Astrocyte of the hippocampus (primary cell): ENCODE data around the gene STK4.
"Not testable (repeated sequence)": the region's sequence is repeated elsewhere in the genome, so short reads cannot be mapped to it uniquely, and the experiment has no call there.

Source experiments
- DNase-seq: peaks from one replicate; pipeline ENCODE4 v3.0.0; 2011; ENCODE audit warnings: low read depth, low spot score

The STK4 gene

DNA sequence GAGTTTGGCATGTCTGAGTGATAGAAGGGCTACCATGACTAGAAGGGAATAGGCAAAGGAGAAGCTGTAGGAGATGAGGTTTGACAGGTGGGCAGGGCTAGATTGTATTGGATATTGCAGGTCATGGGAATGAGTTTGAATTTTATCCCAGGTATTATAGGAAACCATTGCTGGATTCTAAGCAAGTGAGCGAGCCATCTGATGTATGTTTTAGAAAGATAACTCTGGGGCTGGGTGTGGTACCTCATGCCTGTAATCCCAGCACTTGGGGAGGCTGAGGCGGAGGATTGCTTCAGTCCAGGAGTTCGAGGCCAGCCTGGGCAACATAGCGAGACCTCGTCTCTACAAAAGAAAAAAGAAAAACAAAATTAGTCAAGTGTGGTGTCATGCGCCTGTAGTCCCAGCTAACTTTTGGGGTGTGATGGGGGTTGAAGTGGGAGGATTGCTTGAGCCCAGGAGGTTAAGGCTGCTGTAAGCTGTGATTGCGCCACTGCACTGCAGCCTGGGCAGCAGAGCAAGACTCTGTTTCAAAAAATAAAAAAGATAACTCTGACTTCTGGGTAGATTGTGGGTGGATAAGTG lies 16.9 kb downstream of the STK4 start:
- no peak for DNase-seq

- no peak for DNase-seq
Measured at GRCh38 chr20:44988631-44989171, 22.4 kb downstream of the STK4 start.

GRCh38 chr20:44990425-44990824 lies 24.1 kb downstream of the STK4 start:
- peak; percentile 2 for DNase-seq

- no peak for DNase-seq
Measured at GRCh38 chr20:44990957-44991356, 24.6 kb downstream of the STK4 start.

- no peak for DNase-seq
Measured at GRCh38 chr20:44993343-44993742, 27.0 kb downstream of the STK4 start.

GRCh38 chr20:44997171-44997570 lies 30.9 kb downstream of the STK4 start:
- DNase-seq: no peak

DNA sequence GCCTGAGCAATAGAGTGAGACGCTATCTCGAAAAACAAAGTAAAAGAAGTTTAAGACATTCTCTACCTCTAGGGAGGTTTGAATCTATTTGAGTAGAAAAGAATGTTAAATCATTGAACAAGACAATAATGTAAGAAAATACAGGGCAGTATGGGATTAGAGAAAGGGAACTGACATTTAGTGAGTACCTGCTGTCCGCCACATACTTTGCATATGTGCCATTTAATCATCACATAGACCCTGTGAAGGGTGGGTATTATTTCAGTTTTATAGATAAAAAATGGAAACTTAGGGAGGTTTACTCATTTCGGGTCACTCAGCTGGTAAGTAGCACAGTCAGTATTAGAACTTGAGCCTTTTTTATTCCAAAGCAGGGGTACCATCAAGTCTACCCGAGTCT lies 31.4 kb downstream of the STK4 start:
- no peak for DNase-seq

DNA sequence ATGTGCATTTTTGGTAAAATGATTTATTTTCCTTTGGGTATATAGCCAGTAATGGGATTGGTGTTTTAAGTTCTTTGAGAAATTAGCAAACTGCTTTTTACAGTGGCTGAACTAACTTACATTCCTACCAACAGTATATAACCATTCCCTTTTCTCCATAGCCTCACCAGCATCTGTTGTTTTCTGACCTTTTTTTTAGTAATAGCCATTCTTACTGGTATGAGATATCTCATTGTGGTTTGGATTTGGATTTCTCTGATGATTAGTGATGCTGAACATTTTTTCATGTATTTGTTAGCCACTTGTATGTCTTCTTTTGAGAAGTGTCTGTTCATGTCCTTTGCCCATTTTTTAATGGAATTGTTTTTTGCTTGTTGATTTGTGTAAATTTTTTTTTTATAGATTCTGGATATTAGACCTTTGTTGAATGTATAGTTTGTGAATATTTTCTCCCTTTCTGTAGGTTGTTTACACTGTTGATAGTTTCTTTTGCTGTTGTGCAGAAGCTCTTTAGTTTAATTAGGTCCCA lies 42.3 kb downstream of the STK4 start:
- DNase-seq: no peak

- DNase-seq: no peak
Measured at GRCh38 chr20:45010399-45010828, 44.1 kb downstream of the STK4 start.

GRCh38 chr20:45011108-45011526 lies 44.8 kb downstream of the STK4 start:
- DNase-seq: peak; percentile 83

DNA sequence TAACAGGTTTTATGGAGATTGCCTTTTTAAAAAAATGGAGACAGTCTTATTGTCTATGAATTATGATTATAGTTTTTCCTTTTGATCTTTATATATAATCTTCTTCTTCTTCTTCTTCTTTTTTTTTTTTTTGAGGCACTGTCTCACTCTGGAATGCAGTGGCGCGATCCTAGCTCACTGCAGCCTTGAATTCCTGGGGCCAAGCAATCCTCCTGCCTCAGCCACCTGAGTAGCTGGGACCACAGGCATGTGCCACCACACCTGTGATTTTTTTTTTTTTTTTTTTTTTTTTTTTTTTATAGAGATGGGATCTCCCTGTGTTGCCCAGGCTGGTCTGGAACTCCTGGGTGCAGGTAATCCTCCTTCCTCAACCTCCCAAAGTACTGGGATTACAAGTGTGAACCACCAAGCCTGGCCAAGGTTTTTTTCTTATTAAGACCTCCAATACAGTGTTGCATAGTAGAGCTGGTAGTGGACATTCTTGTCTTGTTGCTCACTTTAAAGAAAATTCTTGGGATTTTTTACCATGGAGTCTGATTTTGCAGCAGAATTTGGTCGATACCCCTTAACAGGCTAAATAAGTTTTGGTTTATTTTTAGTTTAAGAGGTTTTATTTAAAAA lies 46.5 kb downstream of the STK4 start:
- DNase-seq: peak; percentile 59

- not testable (repeated sequence) for DNase-seq
Measured at GRCh38 chr20:45014131-45014530, 47.8 kb downstream of the STK4 start.

DNA sequence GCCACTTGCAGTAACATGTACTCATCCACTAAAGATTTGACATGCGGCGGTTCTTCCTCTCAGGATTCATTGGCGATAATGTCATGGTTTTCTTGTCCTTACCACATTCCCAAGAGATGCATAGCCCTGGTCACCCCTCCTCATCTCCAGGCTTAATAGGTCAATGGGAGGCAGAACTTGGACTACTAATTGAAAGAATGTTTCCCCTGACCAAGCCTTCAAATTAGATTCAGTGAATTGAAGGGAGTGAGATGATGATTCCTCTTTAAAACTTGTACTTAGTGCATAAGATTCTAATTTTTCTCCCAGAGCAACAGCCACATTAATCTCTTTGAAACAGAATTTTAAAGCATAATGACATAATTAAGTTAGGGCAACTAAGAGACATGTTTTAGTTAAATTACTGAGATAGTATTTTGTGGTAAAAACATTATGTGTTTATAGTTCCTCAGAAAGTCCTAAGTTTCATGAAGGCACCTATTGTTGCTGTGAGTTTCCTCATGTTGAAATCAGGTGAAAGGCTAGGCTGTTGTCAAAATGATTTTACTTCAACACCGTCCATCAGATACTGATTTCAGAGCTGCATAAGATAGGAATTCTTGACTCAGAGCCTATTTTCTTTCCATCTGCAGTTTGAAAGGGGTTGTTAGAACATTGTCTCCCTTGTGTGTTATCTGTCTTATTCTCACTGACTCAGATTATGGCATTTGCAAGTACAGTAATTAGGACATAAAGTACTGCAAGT lies 48.5 kb downstream of the STK4 start:
- DNase-seq: peak; percentile 44

DNA sequence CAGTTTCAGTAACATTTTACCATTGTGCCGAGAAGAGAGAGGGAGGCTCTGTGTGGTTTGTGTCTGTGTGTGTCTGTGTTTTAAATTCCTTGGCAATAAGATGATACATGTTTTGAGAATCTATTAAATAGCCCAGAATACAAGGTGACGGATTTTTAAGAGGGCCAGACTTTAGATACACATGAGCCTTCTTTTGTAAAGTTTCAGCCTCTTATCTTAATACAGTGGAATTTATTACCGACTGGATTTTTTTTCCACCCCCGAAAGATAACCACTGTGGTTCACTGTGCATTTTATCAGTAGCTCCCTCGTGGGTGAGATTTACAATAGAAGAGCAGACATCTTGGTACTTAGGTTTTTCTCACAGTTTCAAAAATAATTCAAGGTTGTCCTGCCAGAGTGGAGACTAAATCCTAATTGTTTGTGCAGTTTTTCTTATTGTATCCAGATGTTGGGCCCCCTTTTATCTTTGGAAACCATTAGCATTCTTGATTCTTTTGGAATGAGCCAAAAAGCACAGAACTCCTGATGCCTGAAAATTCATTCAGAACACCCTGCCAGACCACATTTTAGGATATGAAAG lies 49.9 kb downstream of the STK4 start:
- peak; percentile 25 for DNase-seq

DNA sequence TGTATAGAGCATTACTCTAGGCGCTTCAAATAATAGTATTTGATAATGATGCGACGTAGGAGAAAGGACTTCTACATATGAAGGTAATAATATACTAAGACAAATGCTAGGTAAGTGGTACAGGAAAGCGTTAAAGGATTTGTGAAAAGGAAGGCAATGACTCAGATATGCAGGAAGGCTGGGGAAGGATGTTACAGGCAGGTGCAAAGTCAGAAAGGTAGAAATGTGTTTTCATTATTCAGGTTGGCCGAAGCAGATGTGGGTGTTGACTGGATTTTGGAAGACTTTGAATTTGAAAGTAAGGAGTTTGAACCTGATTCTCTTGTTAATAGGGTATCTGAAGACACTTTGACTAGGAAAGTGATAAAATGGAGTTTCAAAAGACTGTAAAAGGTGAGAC lies 51.0 kb downstream of the STK4 start:
- no peak for DNase-seq

DNA sequence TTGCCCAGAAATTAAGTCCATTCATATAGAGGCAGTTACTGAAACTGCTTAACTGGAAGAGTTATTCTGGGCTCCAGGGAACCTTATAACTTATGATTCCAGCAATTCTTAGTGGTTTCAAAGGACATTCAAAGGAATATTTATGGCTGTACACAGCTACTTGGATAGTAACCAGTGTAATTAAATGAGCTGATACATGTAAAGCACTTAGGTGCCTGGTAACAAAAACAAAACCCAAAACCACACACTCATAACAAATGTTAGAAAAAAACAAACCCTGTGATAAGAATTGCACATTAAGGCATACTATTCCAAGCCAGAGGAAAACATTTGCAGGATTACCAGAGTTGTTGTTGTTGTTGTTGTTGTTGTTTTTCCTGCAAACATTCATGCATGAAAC lies 51.5 kb downstream of the STK4 start:
- DNase-seq: peak; percentile 58

GRCh38 chr20:45019027-45019761 lies 52.9 kb downstream of the STK4 start:
- DNase-seq: no peak

DNA sequence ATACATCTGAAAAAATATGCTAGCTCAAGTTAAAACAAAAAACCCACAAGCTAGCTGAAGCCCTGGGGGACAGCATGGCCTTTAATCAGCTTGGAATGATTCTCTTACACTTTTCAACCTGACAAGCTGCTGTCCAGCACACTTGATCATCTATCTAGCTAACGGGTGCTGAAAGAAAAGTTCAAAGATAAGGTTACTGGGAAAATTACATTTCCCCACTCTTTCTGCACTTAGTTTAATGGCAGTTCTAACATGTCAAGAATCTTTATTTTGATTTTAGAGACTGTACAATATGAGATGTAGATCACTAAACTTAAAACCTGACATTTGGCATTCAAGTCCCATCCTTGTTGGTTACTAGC lies 53.4 kb downstream of the STK4 start:
- no peak for DNase-seq

GRCh38 chr20:45020236-45020886 lies 54.0 kb downstream of the STK4 start:
- DNase-seq: no peak

- DNase-seq: no peak
Measured at GRCh38 chr20:45021631-45022030, 55.3 kb downstream of the STK4 start.

DNA sequence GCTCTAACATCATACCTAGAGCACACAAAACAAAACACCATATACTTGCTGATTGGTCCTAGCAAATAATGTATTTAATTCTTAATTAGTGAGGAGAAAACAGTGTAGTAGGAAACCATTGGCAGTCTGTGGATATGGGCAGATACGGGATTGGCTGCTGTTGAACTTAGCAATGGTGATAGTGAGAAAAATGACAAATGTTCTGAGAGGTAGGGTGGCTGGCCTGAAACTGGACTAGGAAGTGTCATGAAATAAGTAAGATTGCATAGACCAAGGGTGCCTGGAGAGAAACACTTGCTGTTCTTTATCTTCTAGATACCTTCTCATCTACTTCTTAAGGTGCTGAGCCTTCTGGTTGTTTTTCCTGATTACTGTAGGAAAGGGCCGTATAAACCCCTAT lies 56.8 kb downstream of the STK4 start:
- not testable (repeated sequence) for DNase-seq
